ENCODE measurements around the gene DBH.

DNA sequence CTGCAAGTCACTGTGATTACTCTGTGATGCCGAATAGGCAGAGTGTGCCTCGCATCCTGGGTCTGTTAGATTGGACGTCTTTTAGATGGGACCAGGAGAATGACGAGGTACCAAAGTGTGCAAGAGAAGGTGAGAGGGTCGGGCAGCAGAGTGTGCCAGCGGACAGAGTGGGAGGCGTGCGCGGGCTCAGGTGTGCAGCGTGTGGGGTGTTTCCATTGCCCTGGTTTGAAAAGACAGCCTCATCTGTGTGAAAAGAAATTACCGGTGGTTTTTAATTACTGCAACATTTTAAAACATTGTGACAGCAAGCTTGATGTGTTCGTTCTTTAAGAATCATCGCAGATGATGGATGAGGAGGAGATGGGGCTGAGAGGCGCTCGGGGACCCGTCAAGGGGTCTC lies 22.7 kb upstream of the DBH start:
- no peak for TF ChIP-seq CTCF (optimal IDR thresholded peaks at IDR 0.05 in 1 of 3, IDR thresholded peaks at IDR 0.05 in 1 of 3, conservative IDR thresholded peaks at IDR 0.05 in 1 of 3; ENCODE audit: extremely low read depth in 1 of 3, insufficient read depth in 2 of 3, low read length in 3 of 3)
- TF ChIP-seq EZH2 (IDR thresholded peaks at IDR 0.05; ENCODE audit: low read length): no peak

Data from keratinocyte (primary cell).